Prostate gland (tissue), 2 donors: ENCODE measurements around the gene MAP1LC3C. TPM values are rescaled to one million over a fixed set of nuclear protein-coding genes. Genes with fewer than 3 reads are reported as not detected.

Experiments used
- DNase-seq: peaks from one replicate; pipeline ENCODE4 v3.0.0-alpha.2; 2019; ENCODE audit warnings: low spot score
- H3K27ac ChIP-seq, 2 donors: fragments of 200-600 bp; sonication (generic); 2 replicates each; pipeline ENCODE4 v1.5.1; 2017 to 2019
- H3K27me3 ChIP-seq: fragments of 200-600 bp; sonication (generic); replicated peaks from 2 replicates; pipeline ENCODE4 v1.5.1; 2019; ENCODE audit not compliant: insufficient read depth
- H3K36me3 ChIP-seq, 2 donors: fragments of 200-600 bp; sonication (generic); 1 replicate in 1 of 2; 2 replicates in 1 of 2; pipeline versions ENCODE4 v1.5.1 to v1.8.1; 2017 to 2019
- H3K4me1 ChIP-seq: fragments of 200-600 bp; sonication (generic); replicated peaks from 2 replicates; pipeline ENCODE4 v1.5.1; 2019
- H3K4me3 ChIP-seq, 2 donors: fragments of 200-600 bp; sonication (generic); 2 replicates each; pipeline ENCODE4 v1.5.1; 2017 to 2019
- H3K9me3 ChIP-seq: fragments of 200-600 bp; sonication (generic); 2 replicates; pipeline ENCODE4 v1.5.1; 2017
- CTCF ChIP-seq, 4 experiments: fragments of 200-600 bp in 2 of 4; fragments of 450-650 bp in 2 of 4; sonication (generic) in 2 of 4; IDR thresholded peaks; 1 replicate in 3 of 4; 2 replicates in 1 of 4; pipeline ENCODE4 v1.5.1; 2016 to 2019; ENCODE audit warnings: antibody characterized with exemption in 4 of 4, mild to moderate bottlenecking in 2 of 4, moderate library complexity in 2 of 4
- POLR2A ChIP-seq: fragments of 450-650 bp; IDR thresholded peaks from one replicate; pipeline ENCODE4 v1.6.1; 2016; ENCODE audit warnings: antibody characterized with exemption, mild to moderate bottlenecking
- POLR2AphosphoS5 ChIP-seq: sonication (generic); formaldehyde crosslinking; IDR thresholded peaks from one replicate; pipeline ENCODE4 v1.6.1; 2017; ENCODE audit warnings: antibody characterized with exemption
- WGBS: methylation state at CpG from one replicate; pipeline ENCODE4 v1.1.5; 2018; 5-methylcytosine and 5-hydroxymethylcytosine counted together
- intact Hi-C: fragments of 100-400 bp; cut with DNase I; formaldehyde crosslinking; loops from one replicate; pipeline ENCODE4 v1.14.2; 2022
- total RNA-seq, 2 donors: library from RNA; depleted of rRNA; stranded (reverse); fragments of >200 nt; gene quantifications; one replicate each; pipeline ENCODE4 v1.1.0, GENCODE V29; 2016

MAP1LC3C gene
- not detected for total RNA-seq

- Histone ChIP-seq H3K4me1 (no peaks in the 10 kb centered on the region), H3K9me3 (no peaks in the 10 kb centered on the region), H3K36me3 (no peaks in the 10 kb centered on the region), H3K27me3 (no peaks in the 10 kb centered on the region), H3K27ac (no peak within 1 kb of the TSS), H3K4me3 (no peak within 1 kb of the TSS)
- WGBS: 61% methylated on average over 4 of the region's 4 CpGs
- no peak for DNase-seq
- intact Hi-C loops: no loop called here
- TF ChIP-seq POLR2A: no peak
- no peak for TF ChIP-seq CTCF (IDR thresholded peaks at IDR 0.05)
- TF ChIP-seq POLR2AphosphoS5: no peak
These were observed at the start of gene MAP1LC3C for GRCh38 chr1:241999026-241999425. Gene MAP1LC3C, minus strand, starts transcription at chr1:241999098. Its CDS starts 90 bp downstream, at chr1:241999008.

GRCh38 chr1:242043165-242043564 lies 44.3 kb upstream of the MAP1LC3C start:
- no peak for TF ChIP-seq CTCF (IDR thresholded peaks at IDR 0.05)
- no peak for TF ChIP-seq POLR2AphosphoS5
- no peak for TF ChIP-seq POLR2A
- intact Hi-C loops: no loop called here
- no peak overlapping the region for H3K4me3 ChIP-seq
- no peaks in the 10 kb centered on the region for H3K36me3 ChIP-seq
- no peak for DNase-seq
- no peaks in the 10 kb centered on the region for H3K27me3 ChIP-seq
- H3K9me3 ChIP-seq: no peaks in the 10 kb centered on the region
- no peaks in the 10 kb centered on the region for H3K4me1 ChIP-seq
- H3K27ac ChIP-seq: no peak overlapping the region
- WGBS: 52% methylated on average over 3 of the region's 3 CpGs

GRCh38 chr1:242034392-242034791 lies 35.5 kb upstream of the MAP1LC3C start:
- no peaks in the 10 kb centered on the region for H3K27me3 ChIP-seq
- WGBS: 96% methylated on average over 5 of the region's 5 CpGs
- no peak overlapping the region for H3K27ac ChIP-seq
- TF ChIP-seq POLR2AphosphoS5 (no peak), POLR2A (no peak)
- H3K4me3 ChIP-seq: no peak overlapping the region
- no peak for DNase-seq
- intact Hi-C loops: no loop called here
- no peaks in the 10 kb centered on the region for H3K4me1 ChIP-seq
- no peaks in the 10 kb centered on the region for H3K36me3 ChIP-seq
- H3K9me3 ChIP-seq: no peaks in the 10 kb centered on the region

DNA sequence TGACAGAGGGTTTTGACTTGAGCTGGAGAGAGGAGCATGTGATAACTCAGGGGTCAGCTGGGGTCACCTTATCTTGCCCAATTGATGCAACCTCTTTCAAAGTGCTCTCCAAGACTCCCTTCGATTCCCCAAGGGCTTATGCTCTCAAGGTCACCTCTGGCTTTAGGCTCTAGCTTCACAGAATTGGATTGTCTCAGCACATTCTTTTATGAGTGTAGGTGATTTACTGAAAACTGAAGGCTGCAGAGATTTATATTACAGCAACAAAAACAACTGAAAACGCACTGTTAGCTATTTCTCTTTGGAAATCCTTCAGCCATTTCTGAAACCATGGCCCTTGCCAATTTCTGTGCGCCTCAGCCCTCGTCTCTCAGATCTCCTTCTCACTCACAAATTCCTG lies 34.5 kb upstream of the MAP1LC3C start:
- H3K27ac ChIP-seq: no peak overlapping the region
- WGBS: 38% methylated on average over 4 of the region's 4 CpGs
- intact Hi-C loops: no loop called here
- H3K4me1 ChIP-seq: no peaks in the 10 kb centered on the region
- no peaks in the 10 kb centered on the region for H3K27me3 ChIP-seq
- H3K36me3 ChIP-seq: no peaks in the 10 kb centered on the region
- DNase-seq: no peak
- no peak for TF ChIP-seq CTCF (IDR thresholded peaks at IDR 0.05)
- TF ChIP-seq POLR2A: no peak
- no peak for TF ChIP-seq POLR2AphosphoS5
- H3K4me3 ChIP-seq: no peak overlapping the region
- H3K9me3 ChIP-seq: no peaks in the 10 kb centered on the region

- 100% methylated on average over 1 of the region's 1 CpG for WGBS
- Histone ChIP-seq H3K9me3 (no peaks in the 10 kb centered on the region), H3K27ac (no peak overlapping the region), H3K27me3 (no peaks in the 10 kb centered on the region), H3K4me3 (no peak overlapping the region), H3K36me3 (no peaks in the 10 kb centered on the region), H3K4me1 (no peaks in the 10 kb centered on the region)
- TF ChIP-seq POLR2A (no peak), POLR2AphosphoS5 (no peak), CTCF (IDR thresholded peaks at IDR 0.05) (no peak)
- intact Hi-C loops: no loop called here
- DNase-seq: no peak
These were observed 31.2 kb upstream of the MAP1LC3C start for GRCh38 chr1:242030071-242030470.
